RWPE1 (cell line): ENCODE results near the gene FRYL.

Experiments used
- CTCF ChIA-PET: fragments of 350-600 bp; sonication (Branson Sonifier 250); formaldehyde crosslinking; extraction: SDS; loops from one replicate; lab custom pipeline; 2021; lab: Yijun Ruan, JAX
- POLR2A ChIA-PET: fragments of 400-600 bp; formaldehyde crosslinking; extraction: SDS; loops from one replicate; lab custom pipeline; 2020; ENCODE audit warnings: antibody characterized with exemption; ENCODE audit not compliant: low non-redundant PET; lab: Yijun Ruan, JAX
- DNase-seq: peaks from one replicate; pipeline ENCODE4 v3.0.0; 2012; ENCODE audit warnings: low spot score
- H3K27ac ChIP-seq: fragments of 450-650 bp; 2 replicates; pipeline ENCODE4 v1.5.1; 2017
- TF ChIP-seq, protein P1 (sequence below): fragments of 450-650 bp; conservative IDR thresholded peaks from 2 replicates; pipeline ENCODE4 v1.5.1; 2017; ENCODE audit warnings: low read depth, mild to moderate bottlenecking

The FRYL gene

DNA sequence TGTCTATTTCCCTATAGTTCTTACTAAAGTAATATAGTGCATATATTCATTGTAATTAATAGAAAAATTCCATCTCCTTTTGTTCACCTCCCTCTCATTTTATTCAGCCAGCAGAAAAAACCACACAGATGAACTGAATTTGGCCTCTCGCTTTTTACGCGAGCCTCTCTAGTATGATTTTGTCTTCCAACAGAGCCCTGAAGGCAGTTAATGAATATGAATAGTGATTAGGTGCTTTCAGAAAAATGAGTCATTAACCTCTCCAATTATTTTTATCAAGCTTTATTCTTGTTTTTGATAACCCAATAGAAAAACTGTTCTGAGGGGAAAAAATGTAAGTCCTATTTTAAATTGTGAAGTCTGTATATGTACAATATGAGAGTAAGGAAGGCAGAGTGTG lies 215.9 kb downstream of the FRYL start:
- TF ChIP-seq, protein P1, sequence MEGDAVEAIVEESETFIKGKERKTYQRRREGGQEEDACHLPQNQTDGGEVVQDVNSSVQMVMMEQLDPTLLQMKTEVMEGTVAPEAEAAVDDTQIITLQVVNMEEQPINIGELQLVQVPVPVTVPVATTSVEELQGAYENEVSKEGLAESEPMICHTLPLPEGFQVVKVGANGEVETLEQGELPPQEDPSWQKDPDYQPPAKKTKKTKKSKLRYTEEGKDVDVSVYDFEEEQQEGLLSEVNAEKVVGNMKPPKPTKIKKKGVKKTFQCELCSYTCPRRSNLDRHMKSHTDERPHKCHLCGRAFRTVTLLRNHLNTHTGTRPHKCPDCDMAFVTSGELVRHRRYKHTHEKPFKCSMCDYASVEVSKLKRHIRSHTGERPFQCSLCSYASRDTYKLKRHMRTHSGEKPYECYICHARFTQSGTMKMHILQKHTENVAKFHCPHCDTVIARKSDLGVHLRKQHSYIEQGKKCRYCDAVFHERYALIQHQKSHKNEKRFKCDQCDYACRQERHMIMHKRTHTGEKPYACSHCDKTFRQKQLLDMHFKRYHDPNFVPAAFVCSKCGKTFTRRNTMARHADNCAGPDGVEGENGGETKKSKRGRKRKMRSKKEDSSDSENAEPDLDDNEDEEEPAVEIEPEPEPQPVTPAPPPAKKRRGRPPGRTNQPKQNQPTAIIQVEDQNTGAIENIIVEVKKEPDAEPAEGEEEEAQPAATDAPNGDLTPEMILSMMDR: no peak
- no peak for DNase-seq
- ChIA-PET CTCF (interaction anchor here (0.6 kb wide), 1 partner anchor 650 kb away, joined by 3 read pairs; no protein-coding TSS in a partner anchor), POLR2A (no interaction called here)
- H3K27ac ChIP-seq: no peak overlapping the region

DNA sequence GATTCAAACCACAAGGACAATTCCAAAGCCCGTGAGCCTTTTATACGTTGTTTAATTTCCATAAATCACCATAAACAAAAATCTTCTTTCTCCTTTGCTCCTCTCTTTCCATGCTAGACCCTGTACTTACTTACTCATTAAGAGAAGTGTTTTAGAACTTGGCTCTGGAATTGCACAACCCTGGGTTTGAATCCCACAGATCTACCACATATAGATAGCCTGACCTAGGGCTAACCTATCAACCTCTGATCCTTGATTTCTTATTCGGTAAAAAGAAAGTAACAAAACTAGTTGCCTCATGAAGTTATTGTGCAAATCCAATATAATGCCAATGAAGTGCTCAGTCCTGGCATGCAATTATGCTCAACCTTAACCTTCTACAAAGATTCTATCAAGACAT lies 221.3 kb downstream of the FRYL start:
- TF ChIP-seq, protein P1: no peak
- CTCF ChIA-PET: interaction anchor here (0.6 kb wide), 1 partner anchor 111 kb away, joined by 3 read pairs; no protein-coding TSS in a partner anchor
- POLR2A ChIA-PET: no interaction called here
- no peak overlapping the region for H3K27ac ChIP-seq
- no peak for DNase-seq

DNA sequence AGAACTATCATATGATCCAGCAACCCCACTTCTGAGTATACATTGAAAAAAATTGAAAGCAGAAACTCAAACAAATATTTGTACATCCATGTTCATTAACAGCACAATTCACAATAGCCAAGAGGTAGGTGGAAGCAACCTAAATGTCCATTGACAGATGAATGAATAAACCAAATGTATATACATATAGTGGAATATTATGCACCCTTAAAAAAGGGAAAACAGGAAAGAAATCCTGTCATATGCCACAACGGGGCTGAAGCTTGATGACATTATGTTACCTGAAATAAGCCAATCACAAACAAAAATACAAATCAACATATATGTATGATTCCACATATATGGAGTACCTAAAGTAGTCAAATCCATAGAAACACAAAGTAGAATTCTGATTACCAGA lies 222.1 kb downstream of the FRYL start:
- ChIA-PET POLR2A (no interaction called here), CTCF (interaction anchor here (0.6 to 1.0 kb wide), 2 partner anchors 19 to 108 kb away, joined by 3 read pairs; no protein-coding TSS in a partner anchor)
- TF ChIP-seq, protein P1: no peak
- H3K27ac ChIP-seq: no peak overlapping the region
- no peak for DNase-seq

DNA sequence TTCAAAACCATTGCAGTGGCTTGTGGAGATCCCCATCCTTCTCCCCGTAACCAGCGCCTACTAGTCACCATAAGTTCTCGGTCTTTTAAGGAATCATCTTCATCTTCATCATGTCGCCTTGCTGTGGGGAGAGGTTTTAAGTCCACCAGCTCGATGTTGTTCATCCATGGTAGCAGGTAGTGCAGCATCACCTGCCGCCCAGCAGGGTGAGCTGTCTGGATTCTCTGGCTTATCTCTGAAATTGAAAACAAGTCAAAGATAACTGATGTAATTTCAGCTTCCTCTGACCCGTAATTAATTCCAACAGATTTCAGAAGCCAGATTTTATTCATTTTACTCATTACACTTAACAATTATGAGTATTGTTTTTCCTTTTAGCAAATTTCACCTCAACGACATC lies 222.6 kb downstream of the FRYL start:
- DNase-seq: peak; percentile 4
- POLR2A ChIA-PET: no interaction called here
- CTCF ChIA-PET: interaction anchor here (0.6 to 1.0 kb wide), 3 partner anchors 19 to 242 kb away, joined by 3 read pairs; no protein-coding TSS in a partner anchor
- TF ChIP-seq, protein P1: 0 out of 2 replicates have a peak, but pooled peaks have one; percentile 14
- no peak overlapping the region for H3K27ac ChIP-seq

DNA sequence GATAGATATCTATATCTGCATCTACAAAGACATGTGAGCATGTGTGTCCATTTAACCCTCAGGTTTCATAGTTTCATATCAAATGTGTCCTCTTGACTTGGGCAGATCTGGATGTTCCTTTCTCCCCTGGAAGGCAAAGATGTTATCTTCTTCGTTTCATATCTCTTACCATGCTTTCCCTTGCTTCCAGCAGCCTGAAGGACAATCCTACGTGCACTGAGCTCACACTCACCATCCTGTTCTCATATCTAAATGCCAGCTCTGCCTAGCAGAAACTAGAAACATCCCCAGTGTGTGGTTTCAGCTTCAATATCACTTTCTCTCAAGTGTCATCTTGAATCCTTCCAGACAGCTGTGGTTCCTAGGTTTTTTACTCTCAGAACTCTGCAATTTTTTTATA lies 223.8 kb downstream of the FRYL start:
- ChIA-PET CTCF (no interaction called here), POLR2A (no interaction called here)
- TF ChIP-seq, protein P1: no peak
- DNase-seq: no peak
- no peak overlapping the region for H3K27ac ChIP-seq

DNA sequence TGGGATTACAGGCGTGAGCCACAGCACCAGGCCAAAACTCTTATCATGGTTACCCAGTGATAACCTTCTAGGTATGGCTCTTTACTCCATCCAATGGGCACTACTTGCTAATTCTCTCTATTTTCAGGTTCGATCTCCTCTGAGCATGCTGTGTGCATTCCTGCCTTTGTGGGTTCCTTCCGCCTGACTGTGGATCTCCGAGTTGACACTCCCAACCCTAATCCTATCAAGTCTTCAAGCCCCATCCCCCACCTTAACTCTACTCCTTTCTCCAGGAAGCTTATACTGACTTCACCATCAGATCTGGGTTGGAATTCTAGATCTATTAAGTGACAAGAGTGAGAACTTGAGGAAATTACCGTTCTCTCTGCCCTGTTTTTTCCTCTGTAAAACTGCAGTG lies 225.5 kb downstream of the FRYL start:
- POLR2A ChIA-PET: no interaction called here
- DNase-seq: no peak
- CTCF ChIA-PET: no interaction called here
- TF ChIP-seq, protein P1: no peak
- no peak overlapping the region for H3K27ac ChIP-seq
